ENCODE data around the gene ZHX3.

Gene ZHX3

DNA sequence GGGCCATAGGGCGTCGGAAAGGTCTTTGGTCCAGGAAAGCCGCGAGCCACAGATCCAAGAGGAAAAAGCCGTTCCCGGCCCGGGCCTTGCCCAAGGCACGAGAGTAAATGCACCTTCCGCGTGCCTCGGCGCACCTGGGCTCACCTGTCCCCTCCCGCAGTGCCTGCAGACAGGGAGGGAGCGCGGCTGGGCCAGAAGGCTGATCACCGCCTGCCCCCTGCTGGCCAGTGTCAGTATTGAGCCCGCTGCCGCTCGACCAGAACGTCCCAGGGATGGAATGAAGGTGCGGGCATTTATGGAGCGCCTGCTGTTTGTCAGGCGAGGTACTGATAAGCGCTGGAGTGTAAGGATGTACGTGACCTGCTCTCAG is 22.4 kb upstream of the ZHX3 start:
- TF ChIP-seq, protein P1, sequence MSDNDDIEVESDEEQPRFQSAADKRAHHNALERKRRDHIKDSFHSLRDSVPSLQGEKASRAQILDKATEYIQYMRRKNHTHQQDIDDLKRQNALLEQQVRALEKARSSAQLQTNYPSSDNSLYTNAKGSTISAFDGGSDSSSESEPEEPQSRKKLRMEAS (IDR thresholded peaks at IDR 0.05; ENCODE audit: low read depth, low read length), result no peak
- TF ChIP-seq, protein P2, sequence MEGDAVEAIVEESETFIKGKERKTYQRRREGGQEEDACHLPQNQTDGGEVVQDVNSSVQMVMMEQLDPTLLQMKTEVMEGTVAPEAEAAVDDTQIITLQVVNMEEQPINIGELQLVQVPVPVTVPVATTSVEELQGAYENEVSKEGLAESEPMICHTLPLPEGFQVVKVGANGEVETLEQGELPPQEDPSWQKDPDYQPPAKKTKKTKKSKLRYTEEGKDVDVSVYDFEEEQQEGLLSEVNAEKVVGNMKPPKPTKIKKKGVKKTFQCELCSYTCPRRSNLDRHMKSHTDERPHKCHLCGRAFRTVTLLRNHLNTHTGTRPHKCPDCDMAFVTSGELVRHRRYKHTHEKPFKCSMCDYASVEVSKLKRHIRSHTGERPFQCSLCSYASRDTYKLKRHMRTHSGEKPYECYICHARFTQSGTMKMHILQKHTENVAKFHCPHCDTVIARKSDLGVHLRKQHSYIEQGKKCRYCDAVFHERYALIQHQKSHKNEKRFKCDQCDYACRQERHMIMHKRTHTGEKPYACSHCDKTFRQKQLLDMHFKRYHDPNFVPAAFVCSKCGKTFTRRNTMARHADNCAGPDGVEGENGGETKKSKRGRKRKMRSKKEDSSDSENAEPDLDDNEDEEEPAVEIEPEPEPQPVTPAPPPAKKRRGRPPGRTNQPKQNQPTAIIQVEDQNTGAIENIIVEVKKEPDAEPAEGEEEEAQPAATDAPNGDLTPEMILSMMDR (IDR thresholded peaks at IDR 0.05; ENCODE audit: low read depth, low read length), result peak; percentile 88
- no peak overlapping the region for H3K4me3 ChIP-seq (ENCODE audit: low read depth, low read length)
- DNase-seq (ENCODE audit: low read depth), result peak; percentile 65

DNA sequence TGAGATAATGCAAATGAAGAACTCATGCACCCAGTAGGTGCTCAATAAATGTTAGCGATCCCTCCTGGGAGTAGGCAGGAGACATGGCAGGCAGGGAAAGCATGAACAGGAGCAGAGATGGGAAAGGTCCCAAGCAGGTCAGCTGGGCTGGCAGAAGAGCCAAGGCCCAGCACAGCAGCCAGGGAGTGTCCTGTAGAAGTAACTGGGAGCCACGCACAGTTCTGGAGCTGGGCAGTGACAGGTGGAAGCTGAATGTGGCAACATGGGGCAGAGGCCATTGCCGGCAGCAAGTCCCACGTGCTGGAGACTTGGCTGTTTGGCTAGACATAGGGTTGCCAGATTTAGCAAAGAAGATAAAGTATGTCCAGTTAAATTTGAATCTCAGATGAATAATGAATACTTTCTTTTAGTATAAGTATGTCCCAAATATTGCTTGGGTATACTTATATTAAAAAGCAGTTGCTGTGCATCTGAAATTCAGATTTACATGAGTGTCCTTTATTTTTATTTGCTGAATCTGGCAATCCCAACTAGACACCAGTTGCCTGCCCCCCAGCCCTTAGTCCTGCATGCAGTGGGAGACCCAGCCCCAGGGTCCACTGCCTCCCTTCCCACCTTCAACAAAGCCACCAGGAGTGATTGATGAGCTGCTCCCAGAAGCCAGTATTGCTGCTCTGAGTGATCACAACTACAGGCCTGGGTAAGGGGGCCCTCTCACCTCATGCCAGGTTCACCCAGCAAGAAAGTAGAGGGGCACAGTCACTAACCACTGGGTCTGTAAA is 19.4 kb upstream of the ZHX3 start:
- H3K4me3 ChIP-seq (ENCODE audit: low read depth, low read length), result no peak overlapping the region
- DNase-seq (ENCODE audit: low read depth), result no peak
- TF ChIP-seq, protein P2 (IDR thresholded peaks at IDR 0.05; ENCODE audit: low read depth, low read length), result no peak
- TF ChIP-seq, protein P1 (IDR thresholded peaks at IDR 0.05; ENCODE audit: low read depth, low read length), result no peak
- no peak for TF ChIP-seq POLR2A (IDR thresholded peaks at IDR 0.05; ENCODE audit: extremely low read depth, insufficient read length)

DNA sequence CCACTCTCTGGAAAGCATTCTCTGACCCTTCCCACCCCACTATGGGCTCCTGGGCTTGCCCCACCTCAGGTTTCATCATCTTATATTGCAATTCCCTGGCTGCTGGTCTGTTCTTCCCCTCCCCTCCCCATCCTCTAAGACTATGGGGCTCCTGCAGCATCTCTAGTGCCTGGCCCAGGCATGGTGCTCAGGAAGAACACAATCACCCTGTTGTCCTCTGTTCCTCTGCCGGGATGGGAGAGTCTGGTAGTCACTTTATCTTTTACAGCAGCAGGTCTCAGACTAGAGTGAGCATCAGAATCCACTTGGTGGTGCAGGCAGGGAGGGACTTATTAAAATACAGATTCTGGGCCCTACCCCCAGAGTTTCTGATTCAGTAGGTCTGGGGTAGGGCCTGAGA is 18.1 kb upstream of the ZHX3 start:
- TF ChIP-seq POLR2A (IDR thresholded peaks at IDR 0.05; ENCODE audit: extremely low read depth, insufficient read length), result no peak
- TF ChIP-seq, protein P2 (IDR thresholded peaks at IDR 0.05; ENCODE audit: low read depth, low read length), result no peak
- TF ChIP-seq MYC (IDR thresholded peaks at IDR 0.05; ENCODE audit: low read depth, low read length), result no peak
- TF ChIP-seq, protein P1 (IDR thresholded peaks at IDR 0.05; ENCODE audit: low read depth, low read length), result no peak
- H3K4me3 ChIP-seq (ENCODE audit: low read depth, low read length), result no peak overlapping the region
- DNase-seq (ENCODE audit: low read depth), result no peak

DNA sequence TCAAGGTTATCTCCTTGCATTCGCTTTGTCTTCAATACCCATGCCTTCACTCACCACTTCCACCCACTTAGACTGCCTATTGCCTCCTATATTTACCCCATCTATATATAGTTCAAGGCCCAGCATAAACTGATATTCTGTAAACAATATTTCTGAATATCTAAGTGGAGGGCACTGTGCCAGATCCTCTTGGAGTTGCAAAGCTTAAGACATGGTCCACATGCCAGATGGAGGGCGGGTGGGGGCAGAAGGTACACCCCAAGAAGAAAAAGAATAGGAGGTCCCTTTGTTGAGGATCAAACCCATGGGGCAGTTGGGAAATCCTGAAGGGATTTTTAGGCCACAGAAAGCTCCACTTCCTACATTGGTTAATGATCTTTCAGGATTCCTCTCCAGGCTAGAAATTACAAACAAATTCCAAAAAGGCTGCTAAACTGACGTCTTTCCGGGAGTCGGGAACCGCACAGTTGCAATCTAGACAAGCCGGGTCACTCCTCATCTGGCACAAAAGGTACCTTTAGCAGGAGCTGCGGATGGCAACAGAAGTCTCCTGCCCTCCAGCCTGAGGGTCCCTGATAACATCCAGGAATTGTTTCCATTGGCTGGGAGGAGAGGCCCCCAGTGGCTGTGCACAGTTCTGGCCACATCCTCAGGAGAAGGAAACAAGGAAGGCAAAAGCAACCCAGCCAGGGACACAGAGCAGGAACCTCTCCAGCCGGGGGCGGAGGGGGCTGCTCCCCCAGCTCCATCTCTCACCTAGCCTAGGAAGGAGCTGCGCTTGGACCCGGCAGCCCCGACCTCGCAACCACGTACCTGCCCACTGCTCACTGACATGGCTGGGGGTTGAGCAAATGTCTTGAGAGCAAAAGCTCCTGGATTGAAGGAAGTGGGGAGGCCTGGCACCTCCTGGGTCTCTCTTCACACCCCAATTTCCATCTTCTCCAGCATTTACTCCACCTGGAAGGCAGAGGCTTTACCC is 17.2 kb upstream of the ZHX3 start:
- H3K4me3 ChIP-seq (ENCODE audit: low read depth, low read length), result no peak overlapping the region
- TF ChIP-seq, protein P1 (IDR thresholded peaks at IDR 0.05; ENCODE audit: low read depth, low read length), result no peak
- DNase-seq (ENCODE audit: low read depth), result no peak

DNA sequence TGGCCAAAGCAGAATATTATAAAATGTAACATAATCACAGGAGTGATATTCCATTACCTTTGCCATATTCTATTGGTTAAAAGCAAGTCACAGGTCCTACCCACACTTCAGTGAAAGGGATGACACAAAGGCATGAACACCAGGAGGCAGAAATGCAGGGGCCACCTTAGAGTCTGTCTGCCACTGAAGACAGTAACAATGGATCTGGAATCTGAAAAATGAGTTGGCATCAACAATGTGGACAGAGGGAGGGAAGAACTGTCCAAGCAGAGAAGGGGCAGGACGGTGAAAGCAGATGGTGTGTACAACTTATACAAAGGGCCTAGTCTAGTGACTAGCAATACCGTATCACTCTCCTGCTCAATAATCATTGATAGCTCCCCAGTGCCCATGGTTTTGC is 16.5 kb upstream of the ZHX3 start:
- TF ChIP-seq POLR2A (IDR thresholded peaks at IDR 0.05; ENCODE audit: extremely low read depth, insufficient read length), result no peak
- TF ChIP-seq, protein P1 (IDR thresholded peaks at IDR 0.05; ENCODE audit: low read depth, low read length), result no peak
- TF ChIP-seq MYC (IDR thresholded peaks at IDR 0.05; ENCODE audit: low read depth, low read length), result no peak
- TF ChIP-seq, protein P2 (IDR thresholded peaks at IDR 0.05; ENCODE audit: low read depth, low read length), result no peak
- DNase-seq (ENCODE audit: low read depth), result no peak
- no peak overlapping the region for H3K4me3 ChIP-seq (ENCODE audit: low read depth, low read length)

DNA sequence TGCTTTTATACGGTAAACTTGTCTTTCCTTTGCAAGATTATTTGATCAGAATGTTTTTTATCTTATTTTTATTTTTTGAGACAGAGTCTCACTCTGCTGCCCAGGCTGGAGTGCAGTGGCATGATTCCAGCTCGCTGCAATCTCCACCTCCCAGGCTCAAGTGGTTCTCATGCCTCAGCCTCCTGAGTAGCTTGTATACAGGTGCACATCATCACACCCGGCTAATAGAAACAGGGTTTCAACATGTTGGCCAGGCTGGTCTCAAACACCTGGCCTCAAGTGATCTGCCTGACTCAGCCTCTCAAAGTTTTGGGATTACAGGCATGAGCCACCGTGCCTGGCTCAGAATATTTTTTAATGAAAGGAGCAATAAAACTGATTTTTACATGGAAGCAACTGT is 14.2 kb upstream of the ZHX3 start:
- DNase-seq (ENCODE audit: low read depth), result no peak
- TF ChIP-seq, protein P2 (IDR thresholded peaks at IDR 0.05; ENCODE audit: low read depth, low read length), result no peak
- TF ChIP-seq MYC (IDR thresholded peaks at IDR 0.05; ENCODE audit: low read depth, low read length) (no peak), POLR2A (IDR thresholded peaks at IDR 0.05; ENCODE audit: extremely low read depth, insufficient read length) (no peak)
- TF ChIP-seq, protein P1 (IDR thresholded peaks at IDR 0.05; ENCODE audit: low read depth, low read length), result no peak
- H3K4me3 ChIP-seq (ENCODE audit: low read depth, low read length), result no peak overlapping the region
